ENCODE measurements around the gene CALHM2. TPM values are rescaled to one million over a fixed set of nuclear protein-coding genes. Genes with fewer than 3 reads are reported as not detected.

CALHM2 gene
- total and polyA plus RNA-seq, 2 of the 4 experiments (the other 2 are of a cell fraction): 2.5 to 7.9 TPM

GRCh38 chr10:103442031-103442461 is 10.1 kb downstream of the CALHM2 start:
- peaks cover 0 to under 1% of the 10 kb centered on the region in 2 experiments; a peak in 1 of 4 replicates for H3K79me1 ChIP-seq (ENCODE audit: low read depth in 1 of 2, low read length in 2 of 2)
- H2BK5ac ChIP-seq (ENCODE audit: low read depth, low read length, poor library complexity, severe bottlenecking): no peak overlapping the region
- no peak overlapping the region for H2BK120ac ChIP-seq (ENCODE audit: low read depth, low read length)
- in situ Hi-C loops (cut with MboI; ENCODE audit: low sequenced_read_pairs): no loop called here
- H3K9me3 ChIP-seq (ENCODE audit: control insufficient read depth, insufficient read depth, low read length): no peaks in the 10 kb centered on the region
- H3K27me3 ChIP-seq (ENCODE audit: control insufficient read depth, insufficient read depth, low read length): no peaks in the 10 kb centered on the region
- 0 out of 2 replicates have a peak, but pooled peaks have one; percentile 8 for TF ChIP-seq USF2 (IDR thresholded peaks at IDR 0.05; ENCODE audit: low read depth, low read length)
- TF ChIP-seq CHD1 (IDR thresholded peaks at IDR 0.05; ENCODE audit: low read depth, low read length): no peak
- H2BK20ac ChIP-seq (ENCODE audit: low read depth, low read length): no peak overlapping the region
- intact Hi-C loops (cut with micrococcal nuclease): no loop called here
- WGBS, 2 experiments (ENCODE audit: extremely low coverage in 2 of 2, insufficient read length in 1 of 2): 87% methylated on average over 10 of the region's 13 CpGs; no CpG with 5 or more reads in 1 of the 2 experiments
- H3K4me3 ChIP-seq (ENCODE audit: insufficient read depth, low read depth, low read length): no peak overlapping the region
- 0 out of 2 replicates have a peak, but pooled peaks cover 4% of the 10 kb centered on the region for H4K20me1 ChIP-seq (ENCODE audit: insufficient read depth, low read length)
- no peak overlapping the region for H2BK15ac ChIP-seq (ENCODE audit: low read depth, low read length)
- DNase-seq (peak; percentile 55), ATAC-seq (ENCODE audit: low read depth) (peak; percentile 60)
- H3K18ac ChIP-seq (ENCODE audit: low read depth, low read length): no peak overlapping the region
- H2AFZ ChIP-seq (replicated peaks; ENCODE audit: low read length, poor library complexity): no peak overlapping the region
- no peak overlapping the region for H2AK5ac ChIP-seq (ENCODE audit: low read depth, low read length)
- dilution Hi-C loops (cut with HindIII; ENCODE audit: low sequenced_read_pairs, unreplicated experiment): no loop called here
- no peak overlapping the region for H2AK9ac ChIP-seq (replicated peaks; ENCODE audit: low read depth, low read length, poor library complexity)
- no peak overlapping the region for H4K8ac ChIP-seq (ENCODE audit: low read depth in 2 of 2, low read length in 2 of 2)
- CTCF ChIA-PET: no interaction called here
- H3K4me2 ChIP-seq (ENCODE audit: low read depth, low read length): no peak overlapping the region
- H3K36me3 ChIP-seq (ENCODE audit: control insufficient read depth, insufficient read depth, low read length): peaks cover 78% of the 10 kb centered on the region
- no peak overlapping the region for H3K23ac ChIP-seq (ENCODE audit: low read depth, low read length)
- no peak overlapping the region for H3K56ac ChIP-seq (ENCODE audit: extremely low read depth, insufficient read depth, low read length)
- POLR2A ChIA-PET (ENCODE audit: unreplicated experiment): interaction anchor here (0.6 kb wide), 1 partner anchor 899 kb away, joined by 3 read pairs; no protein-coding TSS in a partner anchor
- H3K4ac ChIP-seq (ENCODE audit: low read depth, low read length): no peak overlapping the region
- no peak overlapping the region for H4K5ac ChIP-seq (ENCODE audit: low read depth, low read length)
- H3K9me1 ChIP-seq (ENCODE audit: insufficient read depth, low read length): peaks cover 2% of the 10 kb centered on the region; the same call in 1 of the 2 replicates
- H3K27ac ChIP-seq (ENCODE audit: insufficient read depth, low read length): no peak overlapping the region
- no peaks in the 10 kb centered on the region; the same call in 1 of the 2 replicates for H3K4me1 ChIP-seq (ENCODE audit: control insufficient read depth, insufficient read depth, low read length)
- H3K14ac ChIP-seq (replicated peaks; ENCODE audit: low read depth, low read length): no peak overlapping the region
- BruUV-seq (replicated peaks): no TSS peak
- H3K9ac ChIP-seq (ENCODE audit: low read depth, low read length): no peak overlapping the region
- H4K91ac ChIP-seq (ENCODE audit: insufficient read depth, low read depth, low read length): no peak overlapping the region
